Small intestine (tissue), 7 donors: Measurements from ENCODE around the gene EPC2. TPM values are rescaled to one million over a fixed set of nuclear protein-coding genes. Genes with fewer than 3 reads are reported as not detected.

ENCODE experiments used
- DNase-seq, 2 donors: peaks; one replicate each; pipeline versions ENCODE4 v3.0.0 to v3.0.0-alpha.2; 2013
- FAIRE-seq: peaks from 2 replicates; lab custom pipeline; 2012; peaks lifted over from hg19 to GRCh38; lab: Jason Lieb, UNC
- H3K27ac ChIP-seq, 3 donors: one replicate each; pipeline ENCODE4 v1.5.1; 2013; ENCODE audit warnings: low read length in 2 of 3, mild to moderate bottlenecking in 2 of 3, control low read depth in 1 of 3, inconsistent platforms in 1 of 3, low read depth in 1 of 3, moderate library complexity in 1 of 3
- H3K27me3 ChIP-seq, 3 donors: one replicate each; pipeline ENCODE4 v1.6.1; 2013; ENCODE audit warnings: low read length in 3 of 3, inconsistent platforms in 1 of 3; ENCODE audit not compliant: control insufficient read depth in 3 of 3, insufficient read depth in 3 of 3
- H3K36me3 ChIP-seq, 3 donors: one replicate each; pipeline ENCODE4 v1.6.1; 2013; ENCODE audit warnings: low read length in 3 of 3, inconsistent platforms in 1 of 3, low read depth in 1 of 3, mild to moderate bottlenecking in 1 of 3, moderate library complexity in 1 of 3; ENCODE audit not compliant: control insufficient read depth in 3 of 3, insufficient read depth in 2 of 3
- H3K4me1 ChIP-seq, 3 donors: one replicate each; pipeline ENCODE4 v1.6.1; 2013; ENCODE audit warnings: low read length in 2 of 3, inconsistent platforms in 1 of 3, low read depth in 1 of 3, mild to moderate bottlenecking in 1 of 3, moderate library complexity in 1 of 3; ENCODE audit not compliant: control insufficient read depth in 3 of 3, insufficient read depth in 2 of 3
- H3K4me3 ChIP-seq, 3 donors: one replicate each; pipeline ENCODE4 v1.5.1; 2013; ENCODE audit warnings: low read length in 3 of 3, control low read depth in 1 of 3, inconsistent platforms in 1 of 3, low read depth in 1 of 3, mild to moderate bottlenecking in 1 of 3, moderate library complexity in 1 of 3
- H3K9me3 ChIP-seq, 2 donors: one replicate each; pipeline ENCODE4 v1.6.1; 2013; ENCODE audit warnings: low read depth in 1 of 2, low read length in 1 of 2; ENCODE audit not compliant: control insufficient read depth in 2 of 2, insufficient read depth in 1 of 2
- WGBS, 3 donors: extraction: QIAGEN DNeasy Blood & Tissue Kit; methylation state at CpG; one replicate each; pipeline ENCODE4 v1.1.7; 2013; 5-methylcytosine and 5-hydroxymethylcytosine counted together
- polyA plus RNA-seq, 4 donors: library from polyadenylated mRNA; stranded (reverse) in 3 of 4; unstranded in 1 of 4; fragments of 200-250 nt in 3 of 4; fragments of 120-200 nt in 1 of 4; gene quantifications; one replicate each; pipeline versions ENCODE4 v1.2.1 to v1.2.3, GENCODE V29; 2013
- donor health status: healthy with polysubstance abuse.
- donor health status: control.
- donor health status: control.
- donor health status: Bipolar disorder and iron deficiency.
- donor health status: healthy.

Gene EPC2
- polyA plus RNA-seq, 4 donors: 7.2 to 28.9 (median 8.4) TPM

- FAIRE-seq (no peak), DNase-seq (peak in 1 of 2 donors; percentile 11)
- no peaks in the 10 kb centered on the region for H3K36me3 ChIP-seq
- no peak overlapping the region for H3K4me3 ChIP-seq
- peaks cover 0 to 2% (median 0%) of the 10 kb centered on the region in 3 donors for H3K4me1 ChIP-seq
- H3K27me3 ChIP-seq: peaks cover 0 to 2% (median 0%) of the 10 kb centered on the region in 3 donors
- WGBS, 3 donors: 10 to 16% (median 10%) methylated on average over 8 of the region's 8 CpGs
- no peak overlapping the region for H3K27ac ChIP-seq
- H3K9me3 ChIP-seq: no peaks in the 10 kb centered on the region
Measured at GRCh38 chr2:148817210-148817708, 172.7 kb downstream of the EPC2 start.

DNA sequence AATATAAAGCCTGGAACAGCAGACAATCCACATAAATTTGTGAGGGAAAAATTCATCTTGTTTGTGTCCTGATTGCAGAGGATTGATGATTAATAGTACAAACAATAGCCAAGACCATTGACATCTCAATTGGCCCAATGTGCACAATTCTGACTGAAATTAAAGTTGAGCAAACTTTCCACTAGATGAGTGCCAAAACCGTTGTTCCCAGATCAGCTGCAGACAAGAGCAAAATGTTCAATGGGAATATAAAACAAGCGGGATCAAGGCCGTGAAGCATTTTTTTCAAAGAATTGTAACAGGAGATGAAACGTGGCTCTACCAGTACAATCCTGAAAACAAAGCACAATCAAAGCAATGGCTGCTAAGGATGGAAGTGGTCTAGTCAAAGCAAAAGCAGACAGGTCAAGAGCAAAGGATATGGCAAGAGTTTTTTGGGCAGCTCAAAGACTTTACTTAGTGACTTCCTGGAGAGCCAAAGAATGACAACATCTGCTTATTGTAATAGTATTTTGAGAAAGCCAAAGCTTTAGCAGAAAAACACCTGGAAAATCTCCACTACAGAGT lies 174.6 kb downstream of the EPC2 start:
- Histone ChIP-seq H3K4me3 (no peak overlapping the region), H3K36me3 (no peaks in the 10 kb centered on the region), H3K27ac (no peak overlapping the region), H3K27me3 (peaks cover 0 to 4% (median 0%) of the 10 kb centered on the region in 3 donors), H3K4me1 (peaks cover 0 to 2% (median 1%) of the 10 kb centered on the region in 3 donors), H3K9me3 (no peaks in the 10 kb centered on the region)
- 53 to 60% (median 53%) methylated on average over 4 of the region's 4 CpGs for whole genome bisulfite sequencing, 3 donors
- FAIRE-seq: no peak
- no peak for DNase-seq

- Histone ChIP-seq H3K27ac (no peak overlapping the region), H3K4me1 (peaks cover 0 to 3% (median 0%) of the 10 kb centered on the region in 3 donors), H3K27me3 (peaks cover 0 to 2% (median 0%) of the 10 kb centered on the region in 3 donors), H3K36me3 (no peaks in the 10 kb centered on the region), H3K9me3 (peaks cover 0 to 6% of the 10 kb centered on the region in 2 donors), H3K4me3 (no peak overlapping the region)
- 35 to 63% (median 37%) methylated on average over 1 of the region's 1 CpG for WGBS, 3 donors
- DNase-seq (peak; percentile 44 to 72), FAIRE-seq (no peak)
Measured at GRCh38 chr2:148824190-148824589, 179.6 kb downstream of the EPC2 start.

GRCh38 chr2:148826791-148827190 lies 182.2 kb downstream of the EPC2 start:
- H3K36me3 ChIP-seq: no peaks in the 10 kb centered on the region
- H3K27ac ChIP-seq: no peak overlapping the region
- no peak for FAIRE-seq
- peaks cover 0 to 3% (median 0%) of the 10 kb centered on the region in 3 donors for H3K4me1 ChIP-seq
- no peak for DNase-seq
- peaks cover 0 to 2% (median 0%) of the 10 kb centered on the region in 3 donors for H3K27me3 ChIP-seq
- H3K9me3 ChIP-seq: peaks cover 0 to 6% of the 10 kb centered on the region in 2 donors
- no peak overlapping the region for H3K4me3 ChIP-seq

- peaks cover 0 to 6% of the 10 kb centered on the region in 2 donors for H3K9me3 ChIP-seq
- FAIRE-seq (no peak), DNase-seq (no peak)
- H3K36me3 ChIP-seq: no peaks in the 10 kb centered on the region
- 78 to 87% (median 84%) methylated on average over 2 of the region's 2 CpGs for WGBS, 3 donors
- no peak overlapping the region for H3K4me3 ChIP-seq
- peaks cover 0 to 3% (median 0%) of the 10 kb centered on the region in 3 donors for H3K4me1 ChIP-seq
- H3K27me3 ChIP-seq: peaks cover 0 to 2% (median 2%) of the 10 kb centered on the region in 3 donors
- no peak overlapping the region for H3K27ac ChIP-seq
Measured at GRCh38 chr2:148828941-148829340, 184.4 kb downstream of the EPC2 start.

- H3K9me3 ChIP-seq: peaks cover 0 to 6% of the 10 kb centered on the region in 2 donors
- WGBS, 3 donors: 53 to 76% (median 67%) methylated on average over 3 of the region's 3 CpGs
Measured at GRCh38 chr2:148829618-148830017, 185.1 kb downstream of the EPC2 start.

DNA sequence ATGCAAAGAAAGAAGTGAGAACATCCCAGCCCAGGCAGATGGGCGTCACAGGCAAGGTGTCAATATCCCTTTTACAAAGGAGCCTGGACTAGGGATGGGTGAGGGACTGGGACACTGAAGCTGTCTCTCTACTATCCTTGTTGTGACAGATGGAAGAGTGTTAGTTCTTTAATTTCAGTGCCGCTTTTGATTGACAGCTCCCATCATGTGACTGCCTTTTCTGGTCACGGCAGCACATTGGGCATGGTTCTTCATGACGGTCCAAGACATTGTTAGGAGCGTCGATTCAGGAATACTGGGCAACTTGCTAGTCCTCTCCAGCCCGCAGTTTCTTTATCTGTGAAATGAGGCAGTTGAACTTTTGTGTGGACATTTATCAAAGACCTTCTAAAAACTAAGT lies 188.1 kb downstream of the EPC2 start:
- 86 to 88% (median 87%) methylated on average over 7 of the region's 7 CpGs for WGBS, 3 donors
- FAIRE-seq (no peak), DNase-seq (no peak)
- H3K4me3 ChIP-seq: no peak overlapping the region
- H3K4me1 ChIP-seq: no peaks in the 10 kb centered on the region
- no peak overlapping the region for H3K27ac ChIP-seq
- H3K9me3 ChIP-seq: no peaks in the 10 kb centered on the region
- H3K27me3 ChIP-seq: peaks cover 0 to 2% (median 0%) of the 10 kb centered on the region in 3 donors
- H3K36me3 ChIP-seq: no peaks in the 10 kb centered on the region

More at GRCh38 chr2:148829618-148830017, 185.1 kb downstream of the EPC2 start:
- no peaks in the 10 kb centered on the region for H3K4me1 ChIP-seq
- H3K27me3 ChIP-seq: peaks cover 0 to 2% (median 0%) of the 10 kb centered on the region in 3 donors
- H3K36me3 ChIP-seq: no peaks in the 10 kb centered on the region
- no peak for FAIRE-seq
- no peak overlapping the region for H3K4me3 ChIP-seq
- DNase-seq: no peak
- H3K27ac ChIP-seq: no peak overlapping the region
